ENCODE data around the gene CNBD2. TPM values are rescaled to one million over a fixed set of nuclear protein-coding genes. Genes with fewer than 3 reads are reported as not detected.
"Not testable (repeated sequence)": the region's sequence is repeated elsewhere in the genome, so short reads cannot be mapped to it uniquely, and the experiment has no call there.

Gene CNBD2
- polyA plus RNA-seq, 1 donor: 5.5 TPM

DNA sequence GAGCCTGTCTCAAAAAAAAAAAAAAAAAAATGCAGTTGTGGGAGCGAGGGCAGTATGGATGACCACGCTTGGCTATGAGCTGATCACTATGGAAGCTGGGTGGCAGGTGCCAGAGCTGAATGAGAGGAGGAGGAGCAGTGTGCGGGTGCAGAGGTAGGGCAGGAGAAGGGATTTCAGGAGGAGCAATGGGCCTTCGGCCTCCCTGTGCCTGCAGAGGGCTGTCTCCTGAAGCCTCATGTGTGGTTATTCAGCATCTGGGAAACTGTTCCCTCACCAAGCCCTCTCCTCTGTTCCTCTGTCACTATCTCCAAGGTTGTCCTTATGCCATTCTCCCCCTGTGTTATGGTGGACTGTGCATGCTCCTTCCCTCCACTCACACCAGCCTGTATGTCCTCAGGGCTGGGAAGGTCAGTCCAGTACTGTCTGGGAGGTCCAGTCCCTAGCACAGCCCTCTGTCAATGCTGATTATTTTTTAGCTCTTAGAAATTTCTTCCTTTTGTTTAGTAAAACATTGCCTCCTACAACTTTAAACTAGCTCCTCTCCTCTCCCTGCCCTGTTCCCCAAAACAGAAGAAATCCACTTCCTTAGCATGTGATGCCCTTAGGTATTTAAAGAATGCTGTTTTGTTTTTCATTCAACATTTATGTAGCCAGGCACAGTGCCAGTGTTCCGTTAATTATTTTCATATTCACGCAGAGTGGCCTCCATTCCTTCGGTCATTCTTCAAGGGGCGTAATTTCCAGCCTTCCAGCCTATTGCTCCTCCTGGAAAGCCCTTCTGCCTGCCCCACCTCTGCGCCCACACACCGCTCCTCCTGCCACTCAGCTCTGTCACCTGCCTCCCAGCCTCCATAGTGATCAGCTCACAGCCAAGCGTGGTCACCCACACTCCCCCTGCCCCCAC lies 48.9 kb downstream of the CNBD2 start:
- no peaks in the 10 kb centered on the region for H3K4me1 ChIP-seq (ENCODE audit: control insufficient read depth, insufficient read depth, low read length)
- H3K36me3 ChIP-seq (ENCODE audit: control insufficient read depth, insufficient read depth, low read length): no peaks in the 10 kb centered on the region
- no peaks in the 10 kb centered on the region for H3K9me3 ChIP-seq (ENCODE audit: control insufficient read depth, low read depth, low read length)
- H3K27me3 ChIP-seq (ENCODE audit: control insufficient read depth, insufficient read depth, low read length): no peaks in the 10 kb centered on the region
- DNase-seq: peak; percentile 19 to 46
- 85% methylated on average over 6 of the region's 11 CpGs for WGBS (ENCODE audit: insufficient coverage, low lambda C conversion rate)
- no peak overlapping the region for H3K4me3 ChIP-seq (ENCODE audit: low read length)
- H3K27ac ChIP-seq (ENCODE audit: low read length): no peak overlapping the region

DNA sequence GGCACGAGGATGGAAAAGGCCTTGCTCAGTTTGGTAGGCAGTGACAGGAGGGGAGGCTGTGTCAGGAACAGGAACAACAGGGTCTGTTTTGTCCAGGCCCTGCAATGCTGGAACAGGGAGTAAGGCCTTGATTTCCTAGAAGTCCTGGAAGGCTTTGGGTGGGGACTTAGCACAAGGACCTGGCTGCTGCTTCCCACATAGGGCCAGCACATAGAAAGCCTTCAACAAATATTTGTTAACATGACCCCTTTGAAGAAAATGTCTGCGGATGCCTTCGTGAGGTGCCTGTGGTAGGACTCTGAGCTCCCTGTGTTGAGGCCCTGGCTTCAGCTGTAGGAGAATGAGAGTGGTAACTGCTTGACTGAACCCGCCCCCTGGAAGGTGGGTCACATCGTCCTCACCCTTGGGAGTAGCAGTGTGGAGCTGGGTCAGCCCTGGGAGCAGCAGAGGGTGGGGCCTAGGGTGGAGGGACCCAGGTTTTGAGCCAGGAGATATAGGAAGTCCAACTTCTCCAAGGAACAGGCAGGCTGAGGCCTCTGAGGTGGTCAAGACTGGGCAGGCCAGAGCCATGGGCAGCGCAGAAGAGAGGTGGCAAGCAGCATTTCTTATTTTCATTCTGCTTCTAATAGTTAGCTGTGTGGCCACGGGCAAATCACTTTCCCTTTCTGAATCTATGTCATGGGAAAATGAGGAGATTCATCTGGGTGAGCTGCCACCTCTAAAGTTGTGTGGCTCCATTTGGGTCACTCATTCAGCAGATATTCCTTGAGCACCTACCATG lies 50.0 kb downstream of the CNBD2 start:
- Histone ChIP-seq H3K27ac (ENCODE audit: low read length) (no peak overlapping the region), H3K4me3 (ENCODE audit: low read length) (no peak overlapping the region), H3K4me1 (ENCODE audit: control insufficient read depth, insufficient read depth, low read length) (no peaks in the 10 kb centered on the region), H3K9me3 (ENCODE audit: control insufficient read depth, low read depth, low read length) (no peaks in the 10 kb centered on the region), H3K27me3 (ENCODE audit: control insufficient read depth, insufficient read depth, low read length) (no peaks in the 10 kb centered on the region), H3K36me3 (ENCODE audit: control insufficient read depth, insufficient read depth, low read length) (no peaks in the 10 kb centered on the region)
- peak in 1 of 2 donors; percentile 11 for DNase-seq
- WGBS (ENCODE audit: insufficient coverage, low lambda C conversion rate): no CpG with 5 or more reads among the region's 7 CpGs

- not testable (repeated sequence) for H3K4me1 ChIP-seq (ENCODE audit: control insufficient read depth, insufficient read depth, low read length); H3K9me3 ChIP-seq (ENCODE audit: control insufficient read depth, low read depth, low read length); H3K27me3 ChIP-seq (ENCODE audit: control insufficient read depth, insufficient read depth, low read length); DNase-seq; H3K4me3 ChIP-seq (ENCODE audit: low read length); H3K27ac ChIP-seq (ENCODE audit: low read length); H3K36me3 ChIP-seq (ENCODE audit: control insufficient read depth, insufficient read depth, low read length)
- WGBS (ENCODE audit: insufficient coverage, low lambda C conversion rate): no CpG with 5 or more reads among the region's 7 CpGs
Observed at GRCh38 chr20:36026131-36026530, 57.7 kb downstream of the CNBD2 start.

DNA sequence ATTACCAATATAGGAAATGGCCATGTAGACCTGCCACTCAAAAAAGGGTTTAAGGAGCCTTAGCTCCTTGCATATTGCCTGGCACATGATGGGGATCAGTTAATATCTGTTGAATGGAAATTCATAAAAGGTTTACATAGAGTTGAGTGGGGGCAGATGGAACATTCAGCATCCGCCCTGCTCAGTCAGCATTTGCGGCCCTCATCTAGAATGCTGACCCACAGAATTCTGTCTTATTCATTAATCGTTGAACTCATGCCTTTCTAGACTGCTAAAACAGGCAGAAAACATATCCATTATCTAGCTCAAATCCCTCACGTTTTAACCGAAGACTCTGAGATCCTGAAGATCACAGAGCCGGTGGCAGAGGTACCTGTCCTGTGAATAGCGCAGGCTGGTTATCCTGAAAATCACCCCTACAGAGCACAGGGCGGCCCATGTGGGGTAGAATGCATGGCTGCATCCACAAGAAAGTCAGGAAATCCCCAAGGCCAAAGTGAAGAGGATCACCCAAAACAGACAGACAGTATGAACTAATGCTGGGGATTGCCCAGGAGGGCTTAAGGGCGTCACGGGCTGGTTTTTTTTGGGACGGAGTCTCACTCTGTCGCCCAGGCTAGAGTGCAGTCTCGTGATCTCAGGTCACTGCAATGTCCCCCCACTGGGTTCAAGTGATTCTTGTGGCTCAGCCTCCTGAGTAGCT lies 59.9 kb downstream of the CNBD2 start:
- no peak overlapping the region for H3K27ac ChIP-seq (ENCODE audit: low read length)
- no CpG with 5 or more reads among the region's 13 CpGs for WGBS (ENCODE audit: insufficient coverage, low lambda C conversion rate)
- no peaks in the 10 kb centered on the region for H3K27me3 ChIP-seq (ENCODE audit: control insufficient read depth, insufficient read depth, low read length)
- no peak overlapping the region for H3K4me3 ChIP-seq (ENCODE audit: low read length)
- H3K36me3 ChIP-seq (ENCODE audit: control insufficient read depth, insufficient read depth, low read length): no peaks in the 10 kb centered on the region
- no peaks in the 10 kb centered on the region for H3K4me1 ChIP-seq (ENCODE audit: control insufficient read depth, insufficient read depth, low read length)
- no peaks in the 10 kb centered on the region for H3K9me3 ChIP-seq (ENCODE audit: control insufficient read depth, low read depth, low read length)
- DNase-seq: no peak

- WGBS (ENCODE audit: insufficient coverage, low lambda C conversion rate): no CpG with 5 or more reads among the region's 8 CpGs
- Histone ChIP-seq H3K4me1 (ENCODE audit: control insufficient read depth, insufficient read depth, low read length) (no peaks in the 10 kb centered on the region), H3K27ac (ENCODE audit: low read length) (no peak overlapping the region), H3K27me3 (ENCODE audit: control insufficient read depth, insufficient read depth, low read length) (no peaks in the 10 kb centered on the region), H3K36me3 (ENCODE audit: control insufficient read depth, insufficient read depth, low read length) (no peaks in the 10 kb centered on the region), H3K9me3 (ENCODE audit: control insufficient read depth, low read depth, low read length) (no peaks in the 10 kb centered on the region), H3K4me3 (ENCODE audit: low read length) (no peak overlapping the region)
- no peak for DNase-seq
Observed at GRCh38 chr20:36030149-36030548, 61.8 kb downstream of the CNBD2 start.

GRCh38 chr20:36031806-36032205 lies 63.4 kb downstream of the CNBD2 start:
- Histone ChIP-seq H3K27ac (ENCODE audit: low read length) (no peak overlapping the region), H3K4me3 (ENCODE audit: low read length) (no peak overlapping the region), H3K9me3 (ENCODE audit: control insufficient read depth, low read depth, low read length) (no peaks in the 10 kb centered on the region), H3K36me3 (ENCODE audit: control insufficient read depth, insufficient read depth, low read length) (no peaks in the 10 kb centered on the region), H3K27me3 (ENCODE audit: control insufficient read depth, insufficient read depth, low read length) (no peaks in the 10 kb centered on the region), H3K4me1 (ENCODE audit: control insufficient read depth, insufficient read depth, low read length) (no peaks in the 10 kb centered on the region)
- no CpG with 5 or more reads among the region's 3 CpGs for WGBS (ENCODE audit: insufficient coverage, low lambda C conversion rate)
- DNase-seq: no peak

DNA sequence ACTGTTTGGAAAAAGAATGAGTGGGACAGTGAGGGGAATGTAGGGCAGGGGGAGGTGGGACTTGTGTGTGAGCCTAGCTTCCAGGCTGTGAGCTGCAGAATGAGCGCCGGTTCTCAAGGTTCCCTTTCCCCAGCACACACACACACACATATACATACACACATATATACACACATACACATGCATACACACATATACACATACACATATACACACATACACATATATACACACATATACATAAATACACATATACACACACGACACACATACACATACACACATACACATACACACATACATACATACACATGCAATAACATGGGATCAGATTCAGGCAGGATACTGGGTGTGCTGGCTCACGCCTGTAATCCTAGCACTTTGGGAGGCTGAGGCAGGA lies 66.5 kb downstream of the CNBD2 start:
- WGBS (ENCODE audit: insufficient coverage, low lambda C conversion rate): 100% methylated on average over 1 of the region's 4 CpGs
- no peak for DNase-seq
- H3K27me3 ChIP-seq (ENCODE audit: control insufficient read depth, insufficient read depth, low read length): no peaks in the 10 kb centered on the region

DNA sequence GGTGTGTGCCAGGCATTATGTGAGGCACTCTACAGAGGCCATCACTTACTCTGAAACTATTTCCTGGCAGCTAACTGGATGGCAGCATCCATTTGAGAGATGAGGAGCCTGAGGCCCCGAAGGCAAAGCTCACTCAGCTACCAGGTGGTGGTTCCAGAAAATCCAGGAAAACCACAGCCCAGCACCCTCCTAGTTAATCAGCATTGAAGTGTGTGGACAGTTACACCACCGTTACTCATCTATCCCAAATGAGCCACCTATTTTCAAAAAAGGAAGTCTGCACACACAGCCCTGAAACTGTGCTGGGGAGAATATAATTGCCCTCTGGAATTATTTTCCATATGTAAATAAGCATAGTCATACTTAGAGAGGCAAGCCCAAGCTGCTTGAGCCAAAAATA lies 67.4 kb downstream of the CNBD2 start:
- no peak overlapping the region for H3K4me3 ChIP-seq (ENCODE audit: low read length)
- no peak overlapping the region for H3K27ac ChIP-seq (ENCODE audit: low read length)
- no peaks in the 10 kb centered on the region for H3K9me3 ChIP-seq (ENCODE audit: control insufficient read depth, low read depth, low read length)
- no peaks in the 10 kb centered on the region for H3K4me1 ChIP-seq (ENCODE audit: control insufficient read depth, insufficient read depth, low read length)
- WGBS (ENCODE audit: insufficient coverage, low lambda C conversion rate): no CpG with 5 or more reads among the region's 2 CpGs
- H3K27me3 ChIP-seq (ENCODE audit: control insufficient read depth, insufficient read depth, low read length): no peaks in the 10 kb centered on the region
- no peaks in the 10 kb centered on the region for H3K36me3 ChIP-seq (ENCODE audit: control insufficient read depth, insufficient read depth, low read length)
- DNase-seq: no peak

More for the DNA sequence above, 66.5 kb downstream of the CNBD2 start:
- Histone ChIP-seq H3K36me3 (ENCODE audit: control insufficient read depth, insufficient read depth, low read length) (no peaks in the 10 kb centered on the region), H3K4me3 (ENCODE audit: low read length) (no peak overlapping the region), H3K9me3 (ENCODE audit: control insufficient read depth, low read depth, low read length) (no peaks in the 10 kb centered on the region), H3K4me1 (ENCODE audit: control insufficient read depth, insufficient read depth, low read length) (no peaks in the 10 kb centered on the region), H3K27ac (ENCODE audit: low read length) (no peak overlapping the region)

- no peak overlapping the region for H3K4me3 ChIP-seq (ENCODE audit: low read length)
- no peaks in the 10 kb centered on the region for H3K9me3 ChIP-seq (ENCODE audit: control insufficient read depth, low read depth, low read length)
- H3K27ac ChIP-seq (ENCODE audit: low read length): no peak overlapping the region
- no peaks in the 10 kb centered on the region for H3K27me3 ChIP-seq (ENCODE audit: control insufficient read depth, insufficient read depth, low read length)
- H3K4me1 ChIP-seq (ENCODE audit: control insufficient read depth, insufficient read depth, low read length): no peaks in the 10 kb centered on the region
- peaks cover 2% of the 10 kb centered on the region for H3K36me3 ChIP-seq (ENCODE audit: control insufficient read depth, insufficient read depth, low read length)
- WGBS (ENCODE audit: insufficient coverage, low lambda C conversion rate): no CpG with 5 or more reads among the region's 3 CpGs
- DNase-seq: no peak
Observed at GRCh38 chr20:36036688-36037087, 68.3 kb downstream of the CNBD2 start.

DNA sequence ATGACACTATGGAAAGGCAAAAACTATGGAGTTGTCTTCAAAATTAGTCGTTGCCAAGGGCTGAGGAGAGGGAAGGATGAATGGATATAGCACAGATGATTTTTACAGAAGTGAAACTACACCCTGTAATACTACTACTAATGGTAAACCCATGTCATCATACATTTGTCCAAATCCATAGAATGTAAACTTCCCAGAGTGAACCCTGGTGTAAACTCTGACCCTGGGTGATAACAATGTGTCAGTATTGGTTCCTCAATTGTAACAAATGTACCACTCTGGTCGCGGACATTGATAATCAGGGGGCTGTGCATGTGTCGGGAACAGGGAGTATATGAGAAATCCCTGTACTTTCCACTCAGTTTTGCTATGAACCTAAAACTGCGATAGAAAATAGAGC lies 72.2 kb downstream of the CNBD2 start:
- no peaks in the 10 kb centered on the region for H3K27me3 ChIP-seq (ENCODE audit: control insufficient read depth, insufficient read depth, low read length)
- no peak for DNase-seq
- WGBS (ENCODE audit: insufficient coverage, low lambda C conversion rate): 82% methylated on average over 2 of the region's 5 CpGs
- no peak overlapping the region for H3K27ac ChIP-seq (ENCODE audit: low read length)
- no peaks in the 10 kb centered on the region for H3K9me3 ChIP-seq (ENCODE audit: control insufficient read depth, low read depth, low read length)
- H3K4me1 ChIP-seq (ENCODE audit: control insufficient read depth, insufficient read depth, low read length): no peaks in the 10 kb centered on the region
- H3K4me3 ChIP-seq (ENCODE audit: low read length): no peak overlapping the region
- peaks cover 11% of the 10 kb centered on the region for H3K36me3 ChIP-seq (ENCODE audit: control insufficient read depth, insufficient read depth, low read length)

Data from large intestine (tissue), 3 donors.